GM19467 (cell line): Measurements from ENCODE around the gene NOL4L.
"Not testable (repeated sequence)": the region's sequence is repeated elsewhere in the genome, so short reads cannot be mapped to it uniquely, and the experiment has no call there.

ENCODE experiments used
- ATAC-seq: cut with Tn5 transposase; IDR thresholded peaks from one replicate; pipeline ENCODE4 v1.9.1; 2021; ENCODE audit warnings: mild to moderate bottlenecking, moderate library complexity; ENCODE audit not compliant: unreplicated experiment

Gene NOL4L

GRCh38 chr20:32474967-32475811 is 109.9 kb downstream of the NOL4L start:
- no peak for ATAC-seq

- ATAC-seq = no peak
Observed at GRCh38 chr20:32474717-32474966, 110.5 kb downstream of the NOL4L start.

GRCh38 chr20:32474009-32474716 is 111.0 kb downstream of the NOL4L start:
- ATAC-seq = no peak

- ATAC-seq = no peak
Observed at GRCh38 chr20:32473231-32474008, 111.7 kb downstream of the NOL4L start.

- ATAC-seq = no peak
Observed at GRCh38 chr20:32472581-32473207, 112.4 kb downstream of the NOL4L start.

- ATAC-seq = no peak
Observed at GRCh38 chr20:32470940-32471339, 114.2 kb downstream of the NOL4L start.

GRCh38 chr20:32470025-32470861 is 114.9 kb downstream of the NOL4L start:
- no peak for ATAC-seq

- no peak for ATAC-seq
Observed at GRCh38 chr20:32468860-32469259, 116.3 kb downstream of the NOL4L start.

- no peak for ATAC-seq
Observed at GRCh38 chr20:32468313-32468640, 116.9 kb downstream of the NOL4L start.

- no peak for ATAC-seq
Observed at GRCh38 chr20:32467506-32468312, 117.4 kb downstream of the NOL4L start.

GRCh38 chr20:32466739-32467505 is 118.2 kb downstream of the NOL4L start:
- no peak for ATAC-seq

GRCh38 chr20:32465901-32466675 is 119.0 kb downstream of the NOL4L start:
- not testable (repeated sequence) for ATAC-seq

- no peak for ATAC-seq
Observed at GRCh38 chr20:32465092-32465900, 119.8 kb downstream of the NOL4L start.

- no peak for ATAC-seq
Observed at GRCh38 chr20:32464401-32465091, 120.6 kb downstream of the NOL4L start.

- ATAC-seq = no peak
Observed at GRCh38 chr20:32463642-32464400, 121.3 kb downstream of the NOL4L start.
